ACC112 (cell line): ENCODE measurements around the gene SLC39A6.
"Not testable (repeated sequence)": the region's sequence is repeated elsewhere in the genome, so short reads cannot be mapped to it uniquely, and the experiment has no call there.

Source experiments
- H2AFZ ChIP-seq: fragments of 200-600 bp; sonication (generic); one replicate; pipeline ENCODE4 v1.6.0; 2017; ENCODE audit warnings: antibody characterized with exemption, low read length; ENCODE audit not compliant: unreplicated experiment
- H3K27ac ChIP-seq: fragments of 200-600 bp; sonication (generic); 2 replicates; pipeline ENCODE4 v1.5.1; 2014; ENCODE audit warnings: low read depth, mild to moderate bottlenecking, antibody characterized with exemption, low read length, moderate library complexity
- H3K27me3 ChIP-seq: fragments of 200-600 bp; sonication (generic); 2 replicates; pipeline ENCODE4 v1.6.1; 2014; ENCODE audit warnings: mild to moderate bottlenecking, antibody characterized with exemption, low read length, moderate library complexity, mixed read lengths; ENCODE audit not compliant: insufficient read depth
- H3K36me3 ChIP-seq: fragments of 200-600 bp; sonication (generic); 2 replicates; pipeline ENCODE4 v1.6.1; 2016; ENCODE audit warnings: mild to moderate bottlenecking, antibody characterized with exemption, low read length, moderate library complexity, mixed read lengths; ENCODE audit not compliant: insufficient read depth
- H3K4me1 ChIP-seq: fragments of 200-600 bp; sonication (generic); one replicate; pipeline ENCODE4 v1.6.1; 2016; ENCODE audit warnings: low read length, mixed read lengths; ENCODE audit not compliant: insufficient read depth, unreplicated experiment, control insufficient read depth
- H3K4me3 ChIP-seq: fragments of 200-600 bp; sonication (generic); 2 replicates; pipeline ENCODE4 v1.5.1; 2014; ENCODE audit warnings: mild to moderate bottlenecking, low read depth, low read length
- H3K79me2 ChIP-seq: fragments of 200-600 bp; sonication (generic); one replicate; pipeline ENCODE4 v1.6.0; 2016; ENCODE audit warnings: low read length; ENCODE audit not compliant: control insufficient read depth, unreplicated experiment, insufficient read depth

Gene SLC39A6

DNA sequence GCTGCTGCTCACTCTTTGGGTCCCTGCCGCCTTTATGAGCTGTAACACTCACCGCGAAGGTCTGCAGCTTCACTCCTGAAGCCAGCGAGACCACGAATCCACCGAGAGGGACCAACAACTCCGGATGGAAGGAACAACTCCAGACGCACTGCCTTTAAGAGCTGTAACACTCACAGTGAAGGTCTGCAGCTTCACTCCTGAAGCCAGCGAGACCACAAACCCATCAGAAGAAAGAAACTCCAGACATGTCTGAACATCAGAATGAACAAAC, 64.4 kb downstream of the SLC39A6 start:
- not testable (repeated sequence) for H3K27ac ChIP-seq, H3K27me3 ChIP-seq, H2AFZ ChIP-seq, H3K4me3 ChIP-seq, H3K36me3 ChIP-seq, H3K4me1 ChIP-seq
- peaks cover 72% of the 10 kb centered on the region for H3K79me2 ChIP-seq

DNA sequence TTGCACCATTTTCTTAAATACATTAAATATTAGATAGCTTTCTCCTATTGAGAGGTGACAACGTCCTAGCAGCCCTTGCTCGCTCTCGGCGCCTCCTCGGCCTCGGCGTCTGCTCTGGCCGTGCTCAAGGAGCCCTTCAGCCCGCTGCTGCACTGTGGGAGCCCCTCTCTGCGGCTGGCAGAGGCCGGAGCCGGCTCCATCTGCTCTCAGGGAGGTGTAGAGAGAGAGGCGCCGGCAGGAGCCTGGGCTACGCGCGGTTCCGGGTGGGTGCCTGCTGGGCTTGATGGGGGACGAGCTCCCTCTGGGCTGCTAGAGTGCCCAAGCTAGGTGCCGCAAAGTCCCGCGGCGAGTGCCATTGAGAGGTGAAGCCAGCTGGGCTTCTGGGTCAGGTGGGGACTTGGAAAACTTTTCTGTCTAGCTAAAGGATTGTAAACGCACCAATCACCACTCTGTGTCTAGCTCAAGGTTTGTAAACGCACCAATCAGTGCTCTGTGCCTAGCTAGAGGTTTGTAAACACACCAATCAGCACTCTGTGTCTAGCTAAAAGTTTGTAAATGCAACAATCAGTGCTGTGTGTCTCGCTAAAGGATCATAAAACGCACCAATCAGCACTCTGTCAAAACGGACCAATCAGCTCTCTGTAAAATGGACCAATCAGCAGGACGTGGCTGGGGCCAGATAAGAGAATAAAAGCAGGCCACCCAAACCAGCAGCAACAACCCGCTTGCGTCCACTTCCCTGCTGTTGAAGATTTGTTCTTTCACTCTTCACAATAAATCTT, 64.9 kb downstream of the SLC39A6 start:
- Histone ChIP-seq H3K4me3 (no peak overlapping the region), H3K36me3 (no peaks in the 10 kb centered on the region), H3K4me1 (peaks cover 8% of the 10 kb centered on the region), H2AFZ (no peak overlapping the region), H3K27ac (no peak overlapping the region), H3K79me2 (peaks cover 76% of the 10 kb centered on the region), H3K27me3 (no peaks in the 10 kb centered on the region)

GRCh38 chr18:36058674-36059073, 70.5 kb downstream of the SLC39A6 start:
- H3K36me3 ChIP-seq = peaks cover 2% of the 10 kb centered on the region; the same call in 1 of the 2 replicates
- H3K4me1 ChIP-seq = no peaks in the 10 kb centered on the region
- H2AFZ ChIP-seq = no peak overlapping the region

More at GRCh38 chr18:36058674-36059073, 70.5 kb downstream of the SLC39A6 start:
- Histone ChIP-seq H3K4me3 (no peak overlapping the region), H3K79me2 (peaks cover 85% of the 10 kb centered on the region), H3K27me3 (no peaks in the 10 kb centered on the region), H3K27ac (no peak overlapping the region)
